A549 (cell line): ENCODE measurements around the gene ZNF32. TPM values are rescaled to one million over a fixed set of nuclear protein-coding genes. Genes with fewer than 3 reads are reported as not detected.
A peak's percentile ranks its signal among the peaks of the same experiment; 100 is the strongest.

Experiments used
- ATAC-seq, 2 experiments: fragments of 200-7000 bp in 1 of 2; fragments of >200 bp in 1 of 2; cut with Nextera tagmentation in 1 of 2; cut with Tn5 transposase in 1 of 2; 3 replicates each; pipeline versions ENCODE4 v1.8.0 to v1.9.1; 2018 to 2020; ENCODE audit warnings: mild to moderate bottlenecking in 1 of 2, moderate library complexity in 1 of 2
- CTCF ChIA-PET: fragments of 300-600 bp; sonication (Branson Sonifier 250); formaldehyde crosslinking; extraction: SDS; loops from one replicate; lab custom pipeline; 2021; ENCODE audit warnings: antibody characterized with exemption, inconsistent platforms; lab: Yijun Ruan, JAX
- POLR2A ChIA-PET: fragments of 350-600 bp; formaldehyde crosslinking; extraction: SDS; loops from one replicate; lab custom pipeline; 2021; ENCODE audit warnings: antibody characterized with exemption, inconsistent platforms; lab: Yijun Ruan, JAX
- DNase-seq, 2 experiments: peaks; one replicate each; pipeline versions ENCODE4 v3.0.0 to v3.0.0-alpha.2; 2011 to 2016; ENCODE audit warnings: low read depth in 1 of 2, low spot score in 1 of 2
- FAIRE-seq: peaks from 2 replicates; lab custom pipeline; 2011; peaks lifted over from hg19 to GRCh38; lab: Jason Lieb, UNC
- H3K27ac ChIP-seq, 2 experiments: fragments of >200 bp; sonication (Bioruptor Twin); formaldehyde crosslinking; 3 replicates each; pipeline ENCODE4 v1.5.1; 2016 to 2017
- H3K4me1 ChIP-seq: fragments of >200 bp; sonication (Bioruptor Twin); formaldehyde crosslinking; 3 replicates; pipeline ENCODE4 v1.6.1; 2016
- H3K4me2 ChIP-seq: fragments of >200 bp; sonication (Bioruptor Twin); formaldehyde crosslinking; 3 replicates; pipeline ENCODE4 v1.6.1; 2016
- H3K4me3 ChIP-seq: fragments of >200 bp; sonication (Bioruptor Twin); formaldehyde crosslinking; 3 replicates; pipeline ENCODE4 v1.5.1; 2016
- H3K9me3 ChIP-seq: fragments of >200 bp; sonication (Bioruptor Twin); formaldehyde crosslinking; 3 replicates; pipeline ENCODE4 v1.6.1; 2016
- ATOH8 ChIP-seq: fragments of 250-450 bp; sonication (Bioruptor Pico); IDR thresholded peaks from 2 replicates; pipeline ENCODE4 v1.5.0; 2020; ENCODE audit warnings: low read depth, mild to moderate bottlenecking, moderate library complexity
- BCL3 ChIP-seq: fragments of >200 bp; sonication (Bioruptor Twin); formaldehyde crosslinking; IDR thresholded peaks from 3 replicates; pipeline ENCODE4 v1.6.1; 2016
- BHLHE40 ChIP-seq: IDR thresholded peaks from 2 replicates; pipeline ENCODE4 v1.6.1; 2012; ENCODE audit warnings: low read depth, low read length, inconsistent platforms
- CBX8 ChIP-seq: fragments of 200-600 bp; sonication (generic); IDR thresholded peaks from 2 replicates; pipeline ENCODE4 v1.6.1; 2016
- CTCF ChIP-seq: fragments of >200 bp; sonication (Bioruptor Twin); formaldehyde crosslinking; IDR thresholded peaks from 3 replicates; pipeline ENCODE4 v1.5.1; 2016
- EHF ChIP-seq: fragments of 250-450 bp; sonication (Bioruptor Pico); IDR thresholded peaks from 2 replicates; pipeline ENCODE4 v1.5.0; 2020; ENCODE audit warnings: mild to moderate bottlenecking
- ELK1 ChIP-seq: fragments of 150-350 bp; IDR thresholded peaks from 2 replicates; pipeline ENCODE4 v1.6.1; 2014; ENCODE audit warnings: low read depth, mild to moderate bottlenecking, low read length
- EP300 ChIP-seq, 2 experiments: fragments of >200 bp; sonication (Bioruptor Twin); formaldehyde crosslinking; IDR thresholded peaks; 2 replicates in 1 of 2; 3 replicates in 1 of 2; pipeline ENCODE4 v1.6.1; 2016 to 2017
- ESRRA ChIP-seq: fragments of 150-350 bp; IDR thresholded peaks from 2 replicates; pipeline ENCODE4 v1.6.1; 2014; ENCODE audit warnings: mild to moderate bottlenecking, low read length, borderline replicate concordance
- HMGXB4 ChIP-seq: fragments of 250-450 bp; sonication (Bioruptor Pico); IDR thresholded peaks from 2 replicates; pipeline ENCODE4 v1.5.0; 2021; ENCODE audit warnings: mild to moderate bottlenecking, moderate library complexity, borderline replicate concordance
- HOXB13 ChIP-seq: fragments of 250-450 bp; sonication (Bioruptor Pico); IDR thresholded peaks from 2 replicates; pipeline ENCODE4 v1.5.0; 2020; ENCODE audit warnings: low read depth, mild to moderate bottlenecking, moderate library complexity
- HOXB5 ChIP-seq: fragments of 250-450 bp; sonication (Bioruptor Pico); IDR thresholded peaks from 2 replicates; pipeline ENCODE4 v1.5.0; 2020; ENCODE audit warnings: mild to moderate bottlenecking, moderate library complexity
- JUNB ChIP-seq: fragments of >200 bp; sonication (Bioruptor Twin); formaldehyde crosslinking; IDR thresholded peaks from 2 replicates; pipeline ENCODE4 v1.6.1; 2016
- MAFK ChIP-seq: fragments of 450-650 bp; IDR thresholded peaks from 2 replicates; pipeline ENCODE4 v1.6.1; 2014; ENCODE audit not compliant: partially characterized antibody
- NFE2L2 ChIP-seq: fragments of 150-350 bp; conservative IDR thresholded peaks from 2 replicates; pipeline ENCODE4 v1.6.1; 2014; ENCODE audit warnings: low read length
- NPAS2 ChIP-seq: fragments of 250-450 bp; sonication (Bioruptor Pico); IDR thresholded peaks from 2 replicates; pipeline ENCODE4 v1.8.0; 2022; ENCODE audit warnings: mild to moderate bottlenecking, moderate library complexity, borderline replicate concordance
- PHF8 ChIP-seq: fragments of 200-600 bp; sonication (generic); IDR thresholded peaks from 2 replicates; pipeline ENCODE4 v1.6.1; 2016; ENCODE audit warnings: low read depth, mild to moderate bottlenecking, antibody characterized with exemption, moderate library complexity, borderline replicate concordance
- RCOR1 ChIP-seq: fragments of 150-350 bp; IDR thresholded peaks from 2 replicates; pipeline ENCODE4 v1.6.1; 2014; ENCODE audit warnings: antibody characterized with exemption, low read length, low read depth
- TP53 ChIP-seq: fragments of 250-450 bp; sonication (Bioruptor Pico); IDR thresholded peaks from 2 replicates; pipeline ENCODE4 v1.5.0; 2021; ENCODE audit warnings: mild to moderate bottlenecking, moderate library complexity
- USF2 ChIP-seq: fragments of 450-650 bp; IDR thresholded peaks from 2 replicates; pipeline ENCODE4 v1.6.1; 2014; ENCODE audit warnings: antibody characterized with exemption
- ZSCAN20 ChIP-seq: fragments of 250-450 bp; sonication (Bioruptor Pico); IDR thresholded peaks from 2 replicates; pipeline ENCODE4 v1.8.0; 2022; ENCODE audit warnings: mild to moderate bottlenecking, moderate library complexity
- WGBS: methylation state at CpG from one replicate; pipeline ENCODE4 v1.1.6; 2017; ENCODE audit errors: missing lambda C conversion rate; 5-methylcytosine and 5-hydroxymethylcytosine counted together
- polyA plus RNA-seq, 4 experiments: library from polyadenylated mRNA; depleted of rRNA in 3 of 4; stranded (reverse); fragments of >200 nt; fragmentation: RNase III in 1 of 4; extraction: RNeasy Plus Mini Kit Qiagen cat#74134 plus additional on column Dnase treatment in 1 of 4; gene quantifications; 2 replicates in 3 of 4; 3 replicates in 1 of 4; pipeline ENCODE4 v1.2.3, GENCODE V29; 2011 to 2017

Gene ZNF32
- polyA plus RNA-seq, 2 of the 4 experiments (the other 2 are of a cell fraction): 21.4 to 38.2 TPM

- CTCF ChIA-PET: no interaction called here
- TF ChIP-seq ESRRA (no peak), NFE2L2 (no peak), EP300 (IDR thresholded peaks at IDR 0.05) (no peak), MAFK (no peak), RCOR1 (no peak), ZSCAN20 (no peak), PHF8 (no peak), NPAS2 (CRISPR knock-in tag) (no peak), TP53 (CRISPR knock-in tag) (no peak), HOXB13 (no peak), BHLHE40 (no peak), HOXB5 (CRISPR knock-in tag) (no peak), CBX8 (no peak), CTCF (no peak), BCL3 (no peak)
- no peaks in the 10 kb centered on the region for H3K4me1 ChIP-seq
- POLR2A ChIA-PET: no interaction called here
- 0 out of 3 replicates have a peak, but pooled peaks cover 6% of the 10 kb centered on the region for H3K9me3 ChIP-seq
- no peak overlapping the region for H3K27ac ChIP-seq
- no peak for FAIRE-seq
- H3K4me3 ChIP-seq: no peak overlapping the region
- 18% methylated on average over 2 of the region's 2 CpGs for WGBS
- H3K4me2 ChIP-seq: no peak overlapping the region
- DNase-seq: no peak
- no peak for ATAC-seq
Measured at GRCh38 chr10:43653746-43654145, 5.1 kb upstream of the ZNF32 start.

- TF ChIP-seq HMGXB4 (CRISPR knock-in tag) (no peak), BHLHE40 (no peak), JUNB (no peak), USF2 (no peak), HOXB13 (no peak)
- no peak for FAIRE-seq
- CTCF ChIA-PET: interaction anchor here (0.6 to 1.4 kb wide), 5 partner anchors 9 to 1283 kb away, joined by 3 to 5 read pairs (median 3); no protein-coding TSS in a partner anchor
- no peak for DNase-seq
- POLR2A ChIA-PET: interaction anchor here (0.9 to 1.0 kb wide), 2 partner anchors 42 to 76 kb away, joined by 3 to 4 read pairs; partner anchors contain the start of gene ZNF485
- peak overlapping the region; percentile 66 for H3K4me3 ChIP-seq
- peak; percentile 20 to 28 for ATAC-seq
- no peaks in the 10 kb centered on the region for H3K4me1 ChIP-seq
- H3K9me3 ChIP-seq: peaks cover 45% of the 10 kb centered on the region
- H3K4me2 ChIP-seq: peak overlapping the region; percentile 85
- WGBS: 38% methylated on average over 14 of the region's 14 CpGs
- peak overlapping the region; percentile 81 to 96 for H3K27ac ChIP-seq
Measured at GRCh38 chr10:43649185-43649523, 473 bp upstream of the ZNF32 start.

- ChIA-PET CTCF (no interaction called here), POLR2A (no interaction called here)
- H3K9me3 ChIP-seq: peaks cover 54% of the 10 kb centered on the region
- FAIRE-seq (no peak), DNase-seq (no peak), ATAC-seq (no peak)
- H3K4me3 ChIP-seq: peak overlapping the region; percentile 66
- H3K4me2 ChIP-seq: peak overlapping the region; percentile 85
- no peaks in the 10 kb centered on the region for H3K4me1 ChIP-seq
- H3K27ac ChIP-seq: peak overlapping the region; percentile 81 to 96
- 63% methylated on average over 9 of the region's 9 CpGs for WGBS
- TF ChIP-seq HOXB5 (CRISPR knock-in tag): no peak
- no peak for TF ChIP-seq EHF (CRISPR knock-in tag)
- TF ChIP-seq ELK1: no peak
- no peak for TF ChIP-seq RCOR1
- no peak for TF ChIP-seq ATOH8
- TF ChIP-seq, all 56 proteins: peak for 0
Measured at GRCh38 chr10:43648095-43648397, 635 bp downstream of the ZNF32 start.
